Sigmoid colon (tissue), 4 donors: ENCODE results near the gene NDUFS1.

Source experiments
- CTCF ChIP-seq, 4 experiments: fragments of 450-650 bp in 3 of 4; fragments of 200-600 bp in 1 of 4; IDR thresholded peaks; one replicate each; pipeline ENCODE4 v1.5.1; 2016 to 2019; ENCODE audit warnings: antibody characterized with exemption in 4 of 4, mild to moderate bottlenecking in 3 of 4, moderate library complexity in 2 of 4
- EP300 ChIP-seq, 4 donors: sonication (generic); formaldehyde crosslinking; IDR thresholded peaks; one replicate each; pipeline ENCODE4 v1.6.1; 2017; ENCODE audit warnings: antibody characterized with exemption in 4 of 4
- POLR2A ChIP-seq, 2 donors: fragments of 450-650 bp; IDR thresholded peaks; one replicate each; pipeline ENCODE4 v1.6.1; 2016; ENCODE audit warnings: antibody characterized with exemption in 2 of 2, mild to moderate bottlenecking in 2 of 2, moderate library complexity in 2 of 2
- POLR2AphosphoS5 ChIP-seq, 4 donors: sonication (generic); formaldehyde crosslinking; IDR thresholded peaks; one replicate each; pipeline ENCODE4 v1.6.1; 2017; ENCODE audit warnings: antibody characterized with exemption in 4 of 4

DNA sequence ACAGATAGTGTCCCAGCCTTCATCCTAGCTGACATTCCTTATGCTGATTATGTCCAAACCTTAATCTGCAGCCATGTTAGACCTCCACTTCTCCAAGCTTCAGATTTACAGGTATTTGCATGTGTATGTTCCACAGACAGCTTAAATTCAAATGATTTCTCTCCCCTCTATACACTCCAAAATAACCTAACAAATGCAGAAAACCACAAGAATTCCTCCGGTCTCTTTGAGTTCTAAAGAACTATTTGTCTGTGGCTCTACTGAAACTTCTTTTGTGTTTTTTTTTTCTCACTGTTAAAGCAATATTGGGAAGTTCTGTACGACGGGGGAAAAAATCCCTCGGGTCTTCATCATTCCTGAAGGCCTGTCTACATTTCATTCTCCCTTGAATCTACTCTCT, 8.6 kb downstream of the NDUFS1 start:
- TF ChIP-seq CTCF (IDR thresholded peaks at IDR 0.05) (no peak), EP300 (IDR thresholded peaks at IDR 0.05) (no peak), POLR2A (IDR thresholded peaks at IDR 0.05) (no peak), POLR2AphosphoS5 (IDR thresholded peaks at IDR 0.05) (no peak)
